Panc1 (cell line): ENCODE measurements around the gene TRMT44.

Experiments
- CTCF ChIP-seq: fragments of 450-650 bp; IDR thresholded peaks from 2 replicates; pipeline ENCODE4 v1.5.1; 2017; ENCODE audit warnings: mild to moderate bottlenecking
- POLR2AphosphoS5 ChIP-seq: IDR thresholded peaks from 2 replicates; pipeline ENCODE4 v1.6.1; 2012; ENCODE audit warnings: mild to moderate bottlenecking, low read depth, low read length, moderate library complexity

- TF ChIP-seq CTCF: no peak
- TF ChIP-seq POLR2AphosphoS5: no peak
Observed at GRCh38 chr4:8471211-8471875, 30.8 kb downstream of the TRMT44 start.
